HUES64 (cell line): Measurements from ENCODE around the gene ABT1. TPM values are rescaled to one million over a fixed set of nuclear protein-coding genes. Genes with fewer than 3 reads are reported as not detected.
"Not testable (repeated sequence)": the region's sequence is repeated elsewhere in the genome, so short reads cannot be mapped to it uniquely, and the experiment has no call there.

Experiments used
- H3K27ac ChIP-seq: 2 replicates; pipeline ENCODE4 v1.7.0; 2013; ENCODE audit warnings: low read depth, low read length, inconsistent platforms
- H3K27me3 ChIP-seq: 2 replicates; pipeline ENCODE4 v1.6.1; 2013; ENCODE audit warnings: mild to moderate bottlenecking, low read length; ENCODE audit not compliant: insufficient read depth
- H3K36me3 ChIP-seq: 2 replicates; pipeline ENCODE4 v1.6.1; 2013; ENCODE audit warnings: mild to moderate bottlenecking, low read length; ENCODE audit not compliant: insufficient read depth
- H3K4me1 ChIP-seq: 2 replicates; pipeline ENCODE4 v1.6.1; 2013; ENCODE audit warnings: mild to moderate bottlenecking, low read length, moderate library complexity; ENCODE audit not compliant: insufficient read depth
- H3K4me3 ChIP-seq: 2 replicates; pipeline ENCODE4 v1.5.1; 2013; ENCODE audit warnings: mild to moderate bottlenecking, low read length, moderate library complexity
- H3K9ac ChIP-seq: 2 replicates; pipeline ENCODE4 v1.6.1; 2013; ENCODE audit warnings: mild to moderate bottlenecking, low read depth, low read length
- H3K9me3 ChIP-seq: 2 replicates; pipeline ENCODE4 v1.6.1; 2013; ENCODE audit warnings: low read depth, low read length; ENCODE audit not compliant: insufficient read depth
- WGBS: fragments of 150-250, 120-280 bp; methylation state at CpG from one replicate; pipeline ENCODE4 v1.1.7; 2013; ENCODE audit warnings: missing lambda C conversion rate; 5-methylcytosine and 5-hydroxymethylcytosine counted together
- polyA plus RNA-seq, 2 experiments: library from polyadenylated mRNA; stranded (reverse); fragments of 50-300 nt; gene quantifications; one replicate each; pipeline ENCODE4 v1.2.3, GENCODE V29; 2013

Gene ABT1
- polyA plus RNA-seq (2013, experiment 1 of 2) = 17.3 TPM
- 19.7 TPM for polyA plus RNA-seq (2013, experiment 2 of 2)

GRCh38 chr6:26596579-26597388, at the start of gene ABT1:
ABT1 (plus strand) TSS chr6:26596953; CDS start chr6:26596983, 30 bp downstream.
- peak within 1 kb of the TSS; percentile 79 for H3K9ac ChIP-seq
- no peaks in the 10 kb centered on the region for H3K9me3 ChIP-seq
- under 1% methylated on average over 51 of the region's 51 CpGs for WGBS
- peak within 1 kb of the TSS; percentile 87 for H3K4me3 ChIP-seq
- no peaks in the 10 kb centered on the region; the same call in 1 of the 2 replicates for H3K27me3 ChIP-seq
- peaks cover 21% of the 10 kb centered on the region for H3K36me3 ChIP-seq
- H3K27ac ChIP-seq = peak within 1 kb of the TSS; percentile 51; the same call in 1 of the 2 replicates
- H3K4me1 ChIP-seq = 0 out of 2 replicates have a peak, but pooled peaks cover 2% of the 10 kb centered on the region

GRCh38 chr6:26547363-26547762, 49.4 kb upstream of the ABT1 start:
- H3K9ac ChIP-seq, H3K27me3 ChIP-seq, H3K4me1 ChIP-seq, H3K9me3 ChIP-seq, H3K4me3 ChIP-seq, H3K27ac ChIP-seq: not testable (repeated sequence)
- WGBS = 96% methylated on average over 17 of the region's 18 CpGs
- H3K36me3 ChIP-seq = peaks cover 38% of the 10 kb centered on the region

GRCh38 chr6:26550250-26550993, 46.3 kb upstream of the ABT1 start:
- peak overlapping the region; percentile 80 for H3K9ac ChIP-seq
- WGBS = 5% methylated on average over 42 of the region's 42 CpGs
- peaks cover 4% of the 10 kb centered on the region; the same call in 1 of the 2 replicates for H3K4me1 ChIP-seq
- no peaks in the 10 kb centered on the region for H3K27me3 ChIP-seq
- peak overlapping the region; percentile 65 for H3K4me3 ChIP-seq
- H3K36me3 ChIP-seq = peaks cover 15% of the 10 kb centered on the region
- peak overlapping the region; percentile 84 for H3K27ac ChIP-seq
- H3K9me3 ChIP-seq = no peaks in the 10 kb centered on the region

- Histone ChIP-seq H3K9ac (no peak overlapping the region), H3K4me3 (no peak overlapping the region; the same call in 1 of the 2 replicates), H3K36me3 (no peaks in the 10 kb centered on the region), H3K9me3 (no peaks in the 10 kb centered on the region), H3K4me1 (peaks cover 7% of the 10 kb centered on the region; the same call in 1 of the 2 replicates), H3K27ac (no peak overlapping the region), H3K27me3 (no peaks in the 10 kb centered on the region)
- WGBS = 92% methylated on average over 10 of the region's 10 CpGs
These were observed 44.5 kb upstream of the ABT1 start for GRCh38 chr6:26552205-26552604.

- Histone ChIP-seq H3K36me3 (no peaks in the 10 kb centered on the region), H3K9me3 (no peaks in the 10 kb centered on the region), H3K27ac (no peak overlapping the region), H3K4me3 (peak overlapping the region; percentile 81), H3K4me1 (peaks cover 7% of the 10 kb centered on the region; the same call in 1 of the 2 replicates), H3K27me3 (no peaks in the 10 kb centered on the region), H3K9ac (no peak overlapping the region)
- WGBS = 54% methylated on average over 11 of the region's 11 CpGs
These were observed 44.0 kb upstream of the ABT1 start for GRCh38 chr6:26552640-26553188.

- Histone ChIP-seq H3K27ac (no peak overlapping the region), H3K36me3 (no peaks in the 10 kb centered on the region), H3K4me3 (peak overlapping the region; percentile 81), H3K9me3 (no peaks in the 10 kb centered on the region), H3K27me3 (no peaks in the 10 kb centered on the region), H3K9ac (no peak overlapping the region; the same call in 1 of the 2 replicates), H3K4me1 (peaks cover 7% of the 10 kb centered on the region; the same call in 1 of the 2 replicates)
- WGBS = 1% methylated on average over 8 of the region's 13 CpGs
These were observed 43.5 kb upstream of the ABT1 start for GRCh38 chr6:26553264-26553634.

GRCh38 chr6:26553635-26554446, 42.9 kb upstream of the ABT1 start:
- Histone ChIP-seq H3K9ac (peak overlapping the region; percentile 31; the same call in 1 of the 2 replicates), H3K9me3 (no peaks in the 10 kb centered on the region), H3K4me3 (peak overlapping the region; percentile 81), H3K27me3 (no peaks in the 10 kb centered on the region), H3K4me1 (peaks cover 7% of the 10 kb centered on the region; the same call in 1 of the 2 replicates), H3K36me3 (no peaks in the 10 kb centered on the region), H3K27ac (no peak overlapping the region)
- under 1% methylated on average over 19 of the region's 19 CpGs for WGBS

- WGBS = 13% methylated on average over 1 of the region's 1 CpG
- H3K36me3 ChIP-seq = no peaks in the 10 kb centered on the region
- peak overlapping the region; percentile 81 for H3K4me3 ChIP-seq
- H3K27ac ChIP-seq = no peak overlapping the region
- H3K27me3 ChIP-seq = no peaks in the 10 kb centered on the region
- peaks cover 7% of the 10 kb centered on the region; the same call in 1 of the 2 replicates for H3K4me1 ChIP-seq
- peak overlapping the region; percentile 22; the same call in 1 of the 2 replicates for H3K9ac ChIP-seq
- no peaks in the 10 kb centered on the region for H3K9me3 ChIP-seq
These were observed 42.4 kb upstream of the ABT1 start for GRCh38 chr6:26554447-26554696.

GRCh38 chr6:26554697-26555504, 41.9 kb upstream of the ABT1 start:
- Histone ChIP-seq H3K27ac (no peak overlapping the region), H3K9me3 (no peaks in the 10 kb centered on the region), H3K36me3 (no peaks in the 10 kb centered on the region), H3K27me3 (no peaks in the 10 kb centered on the region), H3K4me1 (peaks cover 7% of the 10 kb centered on the region; the same call in 1 of the 2 replicates), H3K9ac (peak overlapping the region; percentile 27; the same call in 1 of the 2 replicates), H3K4me3 (peak overlapping the region; percentile 81)
- WGBS = under 1% methylated on average over 25 of the region's 27 CpGs
